Mucosa of descending colon (tissue), 3 donors: ENCODE data around the gene SLC1A5. TPM values are rescaled to one million over a fixed set of nuclear protein-coding genes. Genes with fewer than 3 reads are reported as not detected.

Source experiments
- ATAC-seq: fragments of 200-7000 bp; cut with Tn5 transposase; one replicate; pipeline ENCODE4 v1.9.1; 2020; ENCODE audit warnings: mild to moderate bottlenecking, moderate library complexity
- DNase-seq, 3 donors: peaks; one replicate each; pipeline ENCODE4 v3.0.0-alpha.2; 2020
- H3K36me3 ChIP-seq: fragments of 200-600 bp; one replicate; pipeline ENCODE4 v1.8.0; 2021; ENCODE audit warnings: low read depth, mild to moderate bottlenecking
- H3K4me1 ChIP-seq: fragments of 200-600 bp; one replicate; pipeline ENCODE4 v1.8.0; 2021; ENCODE audit warnings: low read depth, mild to moderate bottlenecking
- H3K4me3 ChIP-seq: fragments of 200-600 bp; one replicate; pipeline ENCODE4 v1.8.0; 2021; ENCODE audit warnings: mild to moderate bottlenecking
- H3K9me3 ChIP-seq: fragments of 200-600 bp; one replicate; pipeline ENCODE4 v1.8.0; 2021; ENCODE audit warnings: mild to moderate bottlenecking
- CTCF ChIP-seq: fragments of 200-600 bp; IDR thresholded peaks from one replicate; pipeline ENCODE4 v1.8.0; 2022; ENCODE audit warnings: antibody characterized with exemption, mild to moderate bottlenecking
- intact Hi-C, 2 donors: fragments of 100-400 bp; cut with DNase I in 1 of 2; cut with micrococcal nuclease in 1 of 2; formaldehyde crosslinking; loops; one replicate each; pipeline versions ENCODE4 v1.11.0 to v1.11.1; 2022; cut with DNase I, micrococcal nuclease
- total RNA-seq, 3 donors: library from RNA; stranded (reverse); fragmentation: NEBNext Ultra II Directional in 2 of 3; extraction: Animal tissue kit (Norgen Biotek cat#: 25700) in 2 of 3; gene quantifications; one replicate each; pipeline versions ENCODE4 v1.2.1 to v1.2.4, GENCODE V29; 2021 to 2023
- donor health status: DM: no; HTN: no; CAD: no; lungs with moderate emphysema.
- donor health status: DM: no; HTN: no; CAD: no.
- donor health status: DM: no; HTN: yes; CAD: no.

Gene SLC1A5
- total RNA-seq, 3 donors from 2014 or later: 54.7 to 101 (median 89.2) TPM

- H3K4me3 ChIP-seq: no peak overlapping the region
- TF ChIP-seq CTCF: no peak
- H3K36me3 ChIP-seq: no peaks in the 10 kb centered on the region
- ATAC-seq (no peak), DNase-seq (no peak)
- intact Hi-C loops: no loop called here
- no peaks in the 10 kb centered on the region for H3K9me3 ChIP-seq
- peaks cover 21% of the 10 kb centered on the region for H3K4me1 ChIP-seq
Measured at GRCh38 chr19:46818812-46819211, 30.4 kb upstream of the SLC1A5 start.

- Histone ChIP-seq H3K4me3 (no peak overlapping the region), H3K36me3 (no peaks in the 10 kb centered on the region), H3K4me1 (peaks cover 10% of the 10 kb centered on the region), H3K9me3 (no peaks in the 10 kb centered on the region)
- intact Hi-C loops: no loop called here
- no peak for TF ChIP-seq CTCF
- ATAC-seq (no peak), DNase-seq (no peak)
Measured at GRCh38 chr19:46815833-46816627, 27.6 kb upstream of the SLC1A5 start.

- H3K4me1 ChIP-seq: no peaks in the 10 kb centered on the region
- TF ChIP-seq CTCF: no peak
- peak; percentile 56 to 75 (median 66) for DNase-seq
- no peak overlapping the region for H3K4me3 ChIP-seq
- peak; percentile 54 for ATAC-seq
- no peaks in the 10 kb centered on the region for H3K9me3 ChIP-seq
- no peaks in the 10 kb centered on the region for H3K36me3 ChIP-seq
- intact Hi-C loops: no loop called here
Measured at GRCh38 chr19:46813839-46814358, 25.5 kb upstream of the SLC1A5 start.

DNA sequence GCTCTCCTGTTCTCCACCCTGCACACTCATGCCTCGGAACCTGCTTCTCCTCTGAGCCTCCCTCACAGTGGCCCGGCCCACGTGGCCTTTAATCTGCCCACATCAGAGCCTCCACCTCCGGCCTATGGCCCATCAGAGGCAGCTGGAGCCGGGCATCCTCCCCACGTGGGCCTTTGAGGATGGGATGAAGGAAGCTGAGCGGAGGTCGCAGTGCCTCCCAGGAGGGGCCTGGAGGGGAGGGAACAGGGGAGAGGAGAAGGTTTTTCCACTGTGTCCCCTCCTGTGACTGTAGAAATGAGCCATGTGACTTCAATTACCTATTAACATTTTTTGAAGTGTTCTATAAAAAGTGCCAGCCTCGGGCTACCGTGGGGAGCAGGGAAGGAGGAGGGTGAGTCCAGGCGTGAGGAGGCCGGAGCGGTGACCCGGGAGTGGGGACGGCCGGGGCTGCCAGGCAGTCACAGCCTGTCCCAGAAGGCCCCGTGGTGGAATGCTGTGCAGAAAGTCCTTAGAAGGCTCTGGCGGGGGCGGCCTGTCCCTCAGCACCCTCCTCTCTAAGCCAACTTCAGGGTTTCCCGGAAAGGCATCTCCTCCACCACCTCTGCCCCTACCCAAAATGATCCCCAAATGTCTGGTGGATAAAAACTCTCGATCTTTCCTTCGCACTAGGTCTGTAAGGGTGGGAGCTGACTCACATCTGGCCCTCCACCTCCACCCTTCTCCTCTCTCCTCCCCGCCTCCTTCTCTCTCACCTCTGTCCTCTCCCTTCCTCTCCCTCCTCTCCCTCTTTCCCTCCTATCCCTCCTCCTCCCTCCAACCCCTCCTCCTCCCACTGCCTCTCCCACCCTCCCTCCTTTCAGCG lies 24.8 kb upstream of the SLC1A5 start:
- ATAC-seq (no peak), DNase-seq (no peak)
- H3K4me3 ChIP-seq: no peak overlapping the region
- H3K36me3 ChIP-seq: no peaks in the 10 kb centered on the region
- intact Hi-C loops: no loop called here
- no peaks in the 10 kb centered on the region for H3K4me1 ChIP-seq
- no peaks in the 10 kb centered on the region for H3K9me3 ChIP-seq
- TF ChIP-seq CTCF: no peak

GRCh38 chr19:46809534-46810272 lies 21.3 kb upstream of the SLC1A5 start:
- no peak for TF ChIP-seq CTCF
- ATAC-seq: no peak
- H3K36me3 ChIP-seq: no peaks in the 10 kb centered on the region
- intact Hi-C loops: no loop called here
- DNase-seq: no peak
- no peaks in the 10 kb centered on the region for H3K4me1 ChIP-seq
- no peak overlapping the region for H3K4me3 ChIP-seq
- H3K9me3 ChIP-seq: no peaks in the 10 kb centered on the region
